Measurements from ENCODE around the gene KCNK6.
A peak's percentile ranks its signal among the peaks of the same experiment; 100 is the strongest.

The KCNK6 gene

GRCh38 chr19:38375098-38375493 is 55.5 kb downstream of the KCNK6 start:
- ChIA-PET CTCF (interaction anchor here (1.3 to 5.3 kb wide), 7 partner anchors 10 to 145 kb away, joined by 3 to 45 read pairs (median 8); partner anchors contain the start of genes CATSPERG, FAM98C and GGN), POLR2A (interaction anchor here (1.2 to 1.7 kb wide), 4 partner anchors 9 to 28 kb away, joined by 5 to 35 read pairs (median 6); partner anchors contain the start of genes FAM98C, GGN and SPRED3)
- H3K4me3 ChIP-seq (ENCODE audit: low read depth, low read length), result peak overlapping the region; percentile 83
- DNase-seq (ENCODE audit: low read depth, low spot score), result no peak
- TF ChIP-seq CTCF (IDR thresholded peaks at IDR 0.05; ENCODE audit: insufficient read depth, low read length, missing control alignments), result no peak

- CTCF ChIA-PET, result interaction anchor here (1.1 to 5.3 kb wide), 7 partner anchors 10 to 145 kb away, joined by 3 to 45 read pairs (median 13); partner anchors contain the start of genes CATSPERG, FAM98C and GGN
- no peak for TF ChIP-seq CTCF (IDR thresholded peaks at IDR 0.05; ENCODE audit: insufficient read depth, low read length, missing control alignments)
- POLR2A ChIA-PET, result interaction anchor here (1.2 to 3.9 kb wide), 2 partner anchors 13 to 27 kb away, joined by 4 to 26 read pairs; partner anchors contain the start of genes FAM98C, GGN and SPRED3
- H3K4me3 ChIP-seq (ENCODE audit: low read depth, low read length), result peak overlapping the region; percentile 83
- no peak for DNase-seq (ENCODE audit: low read depth, low spot score)
Observed at GRCh38 chr19:38375748-38376147, 56.1 kb downstream of the KCNK6 start.

- ChIA-PET CTCF (interaction anchor here (1.1 to 5.3 kb wide), 5 partner anchors 9 to 143 kb away, joined by 3 to 45 read pairs (median 17); partner anchors contain the start of genes CATSPERG and GGN), POLR2A (interaction anchor here (1.0 to 3.9 kb wide), 3 partner anchors 9 to 26 kb away, joined by 3 to 26 read pairs (median 4); partner anchors contain the start of genes FAM98C, GGN and SPRED3)
- H3K4me3 ChIP-seq (ENCODE audit: low read depth, low read length), result peak overlapping the region; percentile 83
- DNase-seq (ENCODE audit: low read depth, low spot score), result no peak
- no peak for TF ChIP-seq CTCF (IDR thresholded peaks at IDR 0.05; ENCODE audit: insufficient read depth, low read length, missing control alignments)
Observed at GRCh38 chr19:38376576-38376975, 56.9 kb downstream of the KCNK6 start.

GRCh38 chr19:38377052-38377451 is 57.4 kb downstream of the KCNK6 start:
- TF ChIP-seq CTCF (IDR thresholded peaks at IDR 0.05; ENCODE audit: insufficient read depth, low read length, missing control alignments), result no peak
- CTCF ChIA-PET, result interaction anchor here (0.9 to 5.3 kb wide), 5 partner anchors 9 to 553 kb away, joined by 3 to 45 read pairs (median 13); partner anchors contain the start of genes GGN, MRPS12 and SARS2
- POLR2A ChIA-PET, result interaction anchor here (1.0 to 3.9 kb wide), 2 partner anchors 8 to 11 kb away, joined by 3 to 26 read pairs; partner anchors contain the start of genes GGN and SPRED3
- no peak for DNase-seq (ENCODE audit: low read depth, low spot score)
- H3K4me3 ChIP-seq (ENCODE audit: low read depth, low read length), result no peak overlapping the region

GRCh38 chr19:38378866-38379265 is 59.2 kb downstream of the KCNK6 start:
- POLR2A ChIA-PET, result interaction anchor here (3.9 kb wide), 1 partner anchor 10 kb away, joined by 26 read pairs; the partner anchor contains the start of genes GGN and SPRED3
- CTCF ChIA-PET, result interaction anchor here (1.2 to 5.3 kb wide), 3 partner anchors 7 to 154 kb away, joined by 4 to 41 read pairs (median 6); partner anchors contain the start of gene GGN
- DNase-seq (ENCODE audit: low read depth, low spot score), result no peak

More at GRCh38 chr19:38378866-38379265, 59.2 kb downstream of the KCNK6 start:
- H3K4me3 ChIP-seq (ENCODE audit: low read depth, low read length), result no peak overlapping the region
- no peak for TF ChIP-seq CTCF (IDR thresholded peaks at IDR 0.05; ENCODE audit: insufficient read depth, low read length, missing control alignments)

Data from AG04449 (cell line).